Ovary (tissue), 3 donors: Measurements from ENCODE around the gene CDK4.

Source experiments
- EP300 ChIP-seq: sonication (generic); formaldehyde crosslinking; IDR thresholded peaks from one replicate; pipeline ENCODE4 v1.6.1; 2017; ENCODE audit warnings: antibody characterized with exemption
- POLR2A ChIP-seq: fragments of 450-650 bp; IDR thresholded peaks from one replicate; pipeline ENCODE4 v1.6.1; 2017; ENCODE audit warnings: antibody characterized with exemption, mild to moderate bottlenecking, moderate library complexity
- TF ChIP-seq, protein P1 (sequence below), 3 donors: fragments of 450-650 bp in 2 of 3; fragments of 200-600 bp in 1 of 3; IDR thresholded peaks; one replicate each; pipeline versions ENCODE4 v1.5.1 to v1.8.0; 2016 to 2022; ENCODE audit warnings: antibody characterized with exemption in 3 of 3, mild to moderate bottlenecking in 1 of 3
- donor health status: DM: no; HTN: no; CAD: no.

DNA sequence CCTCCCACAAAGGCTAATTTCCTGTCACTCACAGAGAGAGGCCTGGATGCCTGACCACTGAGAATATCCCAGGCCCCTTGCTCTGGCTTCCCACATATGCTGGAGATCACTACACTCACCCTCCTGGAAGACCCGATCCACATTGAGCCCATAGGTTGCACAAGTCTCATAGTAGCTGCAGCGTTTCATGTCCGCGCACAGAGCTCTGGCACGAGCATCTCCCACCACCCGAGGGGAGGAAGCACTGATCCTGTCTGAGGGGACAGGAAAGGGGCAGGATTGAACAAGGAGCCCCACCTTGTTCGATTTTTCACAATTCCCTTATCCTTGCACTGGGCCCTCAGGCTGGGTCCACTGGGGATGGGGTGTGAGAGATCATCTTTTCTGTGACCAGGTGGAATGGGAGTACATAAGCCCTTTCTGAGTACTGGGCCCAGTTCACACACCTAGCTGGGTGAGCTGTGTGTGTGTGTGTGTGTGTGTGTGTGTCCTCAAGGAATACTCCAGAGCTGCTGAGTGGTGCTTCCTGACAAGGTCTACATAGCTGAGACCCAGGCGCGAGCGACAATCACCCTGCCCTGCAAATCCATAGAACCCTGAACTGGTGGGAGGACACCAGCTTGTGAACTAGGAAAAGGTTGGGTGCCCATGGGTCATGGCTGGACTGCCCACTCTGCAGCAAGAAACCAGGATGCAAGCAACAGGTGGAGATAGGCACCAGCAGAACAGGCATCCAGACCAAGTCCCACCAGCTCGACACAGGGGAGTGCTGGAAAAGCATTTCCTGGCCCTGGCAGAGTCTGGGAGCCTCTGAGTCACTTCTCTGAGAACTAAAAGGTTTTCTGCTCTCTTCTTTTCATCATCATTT lies 19.1 kb downstream of the CDK4 start:
- TF ChIP-seq, protein P1, sequence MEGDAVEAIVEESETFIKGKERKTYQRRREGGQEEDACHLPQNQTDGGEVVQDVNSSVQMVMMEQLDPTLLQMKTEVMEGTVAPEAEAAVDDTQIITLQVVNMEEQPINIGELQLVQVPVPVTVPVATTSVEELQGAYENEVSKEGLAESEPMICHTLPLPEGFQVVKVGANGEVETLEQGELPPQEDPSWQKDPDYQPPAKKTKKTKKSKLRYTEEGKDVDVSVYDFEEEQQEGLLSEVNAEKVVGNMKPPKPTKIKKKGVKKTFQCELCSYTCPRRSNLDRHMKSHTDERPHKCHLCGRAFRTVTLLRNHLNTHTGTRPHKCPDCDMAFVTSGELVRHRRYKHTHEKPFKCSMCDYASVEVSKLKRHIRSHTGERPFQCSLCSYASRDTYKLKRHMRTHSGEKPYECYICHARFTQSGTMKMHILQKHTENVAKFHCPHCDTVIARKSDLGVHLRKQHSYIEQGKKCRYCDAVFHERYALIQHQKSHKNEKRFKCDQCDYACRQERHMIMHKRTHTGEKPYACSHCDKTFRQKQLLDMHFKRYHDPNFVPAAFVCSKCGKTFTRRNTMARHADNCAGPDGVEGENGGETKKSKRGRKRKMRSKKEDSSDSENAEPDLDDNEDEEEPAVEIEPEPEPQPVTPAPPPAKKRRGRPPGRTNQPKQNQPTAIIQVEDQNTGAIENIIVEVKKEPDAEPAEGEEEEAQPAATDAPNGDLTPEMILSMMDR (IDR thresholded peaks at IDR 0.05): no peak
- TF ChIP-seq EP300: no peak
- no peak for TF ChIP-seq POLR2A
